Smooth muscle cell (in vitro differentiated cells): Measurements from ENCODE around the gene NME1. TPM values are rescaled to one million over a fixed set of nuclear protein-coding genes. Genes with fewer than 3 reads are reported as not detected.

Experiments
- DNase-seq: peaks from one replicate; lab custom pipeline; 2025; ENCODE audit not compliant: unreplicated experiment; lab: John Stamatoyannopoulos, UW
- H2AFZ ChIP-seq: fragments of 200-600 bp; sonication (generic); 2 replicates; pipeline ENCODE4 v1.6.0; 2016; ENCODE audit warnings: antibody characterized with exemption, low read depth, mild to moderate bottlenecking
- H3F3A ChIP-seq: fragments of 200-600 bp; sonication (generic); 2 replicates; pipeline ENCODE4 v1.6.0; 2017; ENCODE audit warnings: antibody characterized with exemption, low read depth
- H3K27ac ChIP-seq: fragments of 200-600 bp; sonication (generic); 2 replicates; pipeline ENCODE4 v1.5.1; 2016; ENCODE audit warnings: low read depth, mild to moderate bottlenecking
- H3K27me3 ChIP-seq: fragments of 200-600 bp; sonication (generic); 2 replicates; pipeline ENCODE4 v1.6.1; 2016; ENCODE audit warnings: low read depth, mild to moderate bottlenecking
- H3K36me3 ChIP-seq: fragments of 200-600 bp; sonication (generic); 2 replicates; pipeline ENCODE4 v1.5.1; 2016; ENCODE audit warnings: low read depth
- H3K4me1 ChIP-seq: fragments of 200-600 bp; sonication (generic); 2 replicates; pipeline ENCODE4 v1.5.1; 2016; ENCODE audit warnings: low read depth
- H3K4me2 ChIP-seq: fragments of 200-600 bp; sonication (generic); 2 replicates; pipeline ENCODE4 v1.6.0; 2016; ENCODE audit warnings: mild to moderate bottlenecking
- H3K4me3 ChIP-seq: fragments of 200-600 bp; sonication (generic); 2 replicates; pipeline ENCODE4 v1.5.1; 2016; ENCODE audit warnings: mild to moderate bottlenecking
- H3K79me2 ChIP-seq: fragments of 200-600 bp; sonication (generic); 2 replicates; pipeline ENCODE4 v1.6.0; 2016; ENCODE audit warnings: low read depth, mild to moderate bottlenecking
- H3K9ac ChIP-seq: fragments of 200-600 bp; sonication (generic); 2 replicates; pipeline ENCODE4 v1.6.0; 2016; ENCODE audit warnings: low read depth
- H3K9me3 ChIP-seq: fragments of 200-600 bp; sonication (generic); replicated peaks from 2 replicates; pipeline ENCODE4 v1.5.1; 2016; ENCODE audit warnings: low read depth
- H4K20me1 ChIP-seq: fragments of 200-600 bp; sonication (generic); 2 replicates; pipeline ENCODE4 v1.6.0; 2016; ENCODE audit warnings: low read depth
- WGBS: methylation state at CpG from one replicate; pipeline ENCODE4 v1.1.7; 2016; ENCODE audit warnings: low lambda C conversion rate; 5-methylcytosine and 5-hydroxymethylcytosine counted together
- polyA plus RNA-seq: library from polyadenylated mRNA; unstranded; fragments of >200 nt; fragmentation: Nextera tagmentation; extraction: Ambion mirVana; gene quantifications from 2 replicates; pipeline ENCODE4 v1.2.1, GENCODE V29; 2016
- total RNA-seq: library from RNA; depleted of rRNA; stranded (reverse); fragments of >200 nt; gene quantifications from 2 replicates; pipeline ENCODE4 v1.2.3, GENCODE V29; 2014
- TF ChIP-seq, protein P1 (sequence below): fragments of 200-600 bp; sonication (generic); IDR thresholded peaks from 2 replicates; pipeline ENCODE4 v1.5.1; 2017; ENCODE audit warnings: borderline replicate concordance, mild to moderate bottlenecking, antibody characterized with exemption; ENCODE audit not compliant: insufficient read depth, poor library complexity, severe bottlenecking

The NME1 gene
- total and polyA plus RNA-seq, 2 experiments from 2014 or later: 119 to 222 TPM

DNA sequence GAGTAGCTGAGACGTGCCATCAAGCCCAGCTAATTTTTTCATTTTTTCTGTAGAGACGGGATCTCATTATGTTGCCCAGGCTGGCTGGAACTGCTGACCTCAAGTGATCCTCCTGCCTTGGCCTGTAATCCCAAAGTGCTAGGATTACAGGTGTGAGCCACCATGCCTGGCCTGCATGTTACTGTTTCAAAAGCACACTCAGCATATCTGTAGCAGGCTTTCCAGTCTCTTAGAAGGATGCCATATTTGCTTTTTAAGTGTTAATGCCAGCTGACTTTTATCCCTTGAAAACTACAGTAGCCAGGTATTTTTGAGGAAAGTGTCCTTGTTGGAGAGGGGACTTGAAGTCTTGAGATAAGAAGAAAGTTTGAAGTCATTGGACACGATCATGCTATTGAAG lies 17.4 kb upstream of the NME1 start:
- H3K9me3 ChIP-seq: no peaks in the 10 kb centered on the region
- H2AFZ ChIP-seq: no peak overlapping the region
- WGBS: 92% methylated on average over 3 of the region's 3 CpGs
- H3K4me3 ChIP-seq: no peak overlapping the region
- no peaks in the 10 kb centered on the region for H3F3A ChIP-seq
- H3K4me2 ChIP-seq: no peak overlapping the region
- no peaks in the 10 kb centered on the region for H3K27me3 ChIP-seq
- TF ChIP-seq, protein P1, sequence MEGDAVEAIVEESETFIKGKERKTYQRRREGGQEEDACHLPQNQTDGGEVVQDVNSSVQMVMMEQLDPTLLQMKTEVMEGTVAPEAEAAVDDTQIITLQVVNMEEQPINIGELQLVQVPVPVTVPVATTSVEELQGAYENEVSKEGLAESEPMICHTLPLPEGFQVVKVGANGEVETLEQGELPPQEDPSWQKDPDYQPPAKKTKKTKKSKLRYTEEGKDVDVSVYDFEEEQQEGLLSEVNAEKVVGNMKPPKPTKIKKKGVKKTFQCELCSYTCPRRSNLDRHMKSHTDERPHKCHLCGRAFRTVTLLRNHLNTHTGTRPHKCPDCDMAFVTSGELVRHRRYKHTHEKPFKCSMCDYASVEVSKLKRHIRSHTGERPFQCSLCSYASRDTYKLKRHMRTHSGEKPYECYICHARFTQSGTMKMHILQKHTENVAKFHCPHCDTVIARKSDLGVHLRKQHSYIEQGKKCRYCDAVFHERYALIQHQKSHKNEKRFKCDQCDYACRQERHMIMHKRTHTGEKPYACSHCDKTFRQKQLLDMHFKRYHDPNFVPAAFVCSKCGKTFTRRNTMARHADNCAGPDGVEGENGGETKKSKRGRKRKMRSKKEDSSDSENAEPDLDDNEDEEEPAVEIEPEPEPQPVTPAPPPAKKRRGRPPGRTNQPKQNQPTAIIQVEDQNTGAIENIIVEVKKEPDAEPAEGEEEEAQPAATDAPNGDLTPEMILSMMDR: no peak
- no peak overlapping the region for H3K27ac ChIP-seq
- no peaks in the 10 kb centered on the region for H4K20me1 ChIP-seq
- H3K9ac ChIP-seq: no peak overlapping the region
- H3K36me3 ChIP-seq: no peaks in the 10 kb centered on the region
- H3K4me1 ChIP-seq: no peaks in the 10 kb centered on the region
- no peak for DNase-seq
- no peaks in the 10 kb centered on the region for H3K79me2 ChIP-seq

DNA sequence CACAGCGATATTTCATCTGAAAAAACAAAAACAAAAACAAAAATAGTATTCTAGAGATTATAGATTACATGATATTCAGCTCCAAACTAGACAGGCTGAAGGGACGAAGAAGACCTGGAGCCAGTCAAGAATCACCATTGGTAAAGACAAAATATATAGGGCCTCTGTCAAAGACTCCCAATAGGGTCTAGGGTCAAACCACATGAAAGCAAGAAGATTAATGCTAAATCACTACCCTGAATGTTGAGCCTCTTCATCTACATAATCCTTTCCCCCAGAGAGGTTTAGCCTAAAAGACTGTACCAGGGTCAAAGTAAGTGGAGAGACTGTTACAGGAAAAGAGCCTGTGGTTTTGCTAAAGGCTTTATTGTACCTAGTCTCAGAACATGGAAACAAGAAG lies 10.8 kb upstream of the NME1 start:
- Histone ChIP-seq H4K20me1 (no peaks in the 10 kb centered on the region), H2AFZ (no peak overlapping the region), H3K79me2 (no peaks in the 10 kb centered on the region), H3K27ac (no peak overlapping the region), H3K4me1 (no peaks in the 10 kb centered on the region), H3K9ac (no peak overlapping the region), H3K36me3 (no peaks in the 10 kb centered on the region), H3K4me2 (no peak overlapping the region), H3K4me3 (no peak overlapping the region), H3F3A (peaks cover 6% of the 10 kb centered on the region), H3K9me3 (no peaks in the 10 kb centered on the region), H3K27me3 (no peaks in the 10 kb centered on the region)
- DNase-seq: no peak
- TF ChIP-seq, protein P1: no peak
- 84% methylated on average over 2 of the region's 2 CpGs for WGBS

- no peak overlapping the region for H2AFZ ChIP-seq
- H3K9ac ChIP-seq: no peak overlapping the region
- WGBS: 88% methylated on average over 6 of the region's 6 CpGs
- TF ChIP-seq, protein P1: no peak
- H3K4me3 ChIP-seq: no peak overlapping the region
- no peaks in the 10 kb centered on the region for H3K79me2 ChIP-seq
- no peaks in the 10 kb centered on the region for H3K27me3 ChIP-seq
- DNase-seq: no peak
- H3K4me2 ChIP-seq: no peak overlapping the region
- no peaks in the 10 kb centered on the region for H3K4me1 ChIP-seq
- H3K9me3 ChIP-seq: no peaks in the 10 kb centered on the region
- peaks cover 6% of the 10 kb centered on the region for H3F3A ChIP-seq
- no peaks in the 10 kb centered on the region for H3K36me3 ChIP-seq
- no peak overlapping the region for H3K27ac ChIP-seq
- H4K20me1 ChIP-seq: no peaks in the 10 kb centered on the region
Measured at GRCh38 chr17:51144266-51145022, 8.9 kb upstream of the NME1 start.

GRCh38 chr17:51147650-51148049 lies 5.7 kb upstream of the NME1 start:
- no peaks in the 10 kb centered on the region for H4K20me1 ChIP-seq
- H3K4me3 ChIP-seq: no peak overlapping the region
- H3K4me2 ChIP-seq: peak overlapping the region; percentile 50
- H3K27me3 ChIP-seq: no peaks in the 10 kb centered on the region
- H3K79me2 ChIP-seq: no peaks in the 10 kb centered on the region
- H3K4me1 ChIP-seq: peaks cover 2% of the 10 kb centered on the region
- peaks cover 10% of the 10 kb centered on the region for H3F3A ChIP-seq
- 26% methylated on average over 4 of the region's 4 CpGs for WGBS
- TF ChIP-seq, protein P1: no peak
- peak overlapping the region; percentile 79 for H3K9ac ChIP-seq
- no peak overlapping the region for H2AFZ ChIP-seq
- H3K27ac ChIP-seq: peak overlapping the region; percentile 95
- no peaks in the 10 kb centered on the region for H3K9me3 ChIP-seq
- H3K36me3 ChIP-seq: no peaks in the 10 kb centered on the region
- no peak for DNase-seq
